ENCODE measurements around the gene KLF18. TPM values are rescaled to one million over a fixed set of nuclear protein-coding genes. Genes with fewer than 3 reads are reported as not detected.
"Not testable (repeated sequence)": the region's sequence is repeated elsewhere in the genome, so short reads cannot be mapped to it uniquely, and the experiment has no call there.

KLF18 gene
- total RNA-seq, 1 experiment from 2014 or later: not detected

DNA sequence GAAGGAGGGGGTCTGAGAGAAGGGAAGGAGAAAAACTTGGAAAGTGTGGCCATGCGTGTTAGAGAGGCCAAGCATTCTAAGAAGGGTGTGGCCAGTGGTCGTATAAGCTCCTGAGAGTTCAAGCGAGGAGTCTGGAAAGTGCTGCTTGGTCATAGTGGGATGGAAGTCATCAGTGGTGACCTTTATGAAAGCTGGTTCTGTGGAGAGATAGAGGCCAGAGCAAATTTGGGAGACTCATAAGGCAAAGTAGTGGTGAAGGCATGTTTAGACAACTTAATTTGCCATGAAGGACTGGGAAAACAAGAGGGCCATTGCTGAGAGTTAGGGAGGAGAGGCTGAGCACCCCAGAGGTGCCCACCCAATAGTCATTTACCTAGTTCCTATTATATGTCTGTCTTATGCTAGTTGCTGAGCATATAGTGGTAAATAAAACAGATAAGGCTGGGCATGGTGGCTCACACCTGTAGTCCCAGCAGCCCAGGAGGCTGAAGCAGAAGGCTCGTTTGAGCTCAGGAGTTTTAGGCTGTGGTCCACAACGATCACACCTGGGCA lies 21.0 kb downstream of the KLF18 start:
- intact Hi-C loops (cut with micrococcal nuclease; ENCODE audit: unreplicated experiment): no loop called here
- CTCF ChIA-PET: no interaction called here
- no peak for DNase-seq (ENCODE audit: low spot score)
- Histone ChIP-seq H3K36me3 (ENCODE audit: insufficient read depth, low read length, poor library complexity, severe bottlenecking) (no peaks in the 10 kb centered on the region), H3K4me3 (ENCODE audit: low read depth, low read length, poor library complexity, severe bottlenecking) (no peak overlapping the region), H3K9me3 (ENCODE audit: low read depth, low read length, poor library complexity, severe bottlenecking) (no peaks in the 10 kb centered on the region), H3K27ac (ENCODE audit: low read depth, low read length, poor library complexity, severe bottlenecking) (no peak overlapping the region), H3K27me3 (replicated peaks; ENCODE audit: insufficient read depth, low read depth, low read length, poor library complexity) (peaks cover 19% of the 10 kb centered on the region), H3K4me1 (ENCODE audit: insufficient read depth, low read length, poor library complexity, severe bottlenecking) (no peaks in the 10 kb centered on the region)
- BruUV-seq (replicated peaks): no TSS peak
- TF ChIP-seq, protein P1, sequence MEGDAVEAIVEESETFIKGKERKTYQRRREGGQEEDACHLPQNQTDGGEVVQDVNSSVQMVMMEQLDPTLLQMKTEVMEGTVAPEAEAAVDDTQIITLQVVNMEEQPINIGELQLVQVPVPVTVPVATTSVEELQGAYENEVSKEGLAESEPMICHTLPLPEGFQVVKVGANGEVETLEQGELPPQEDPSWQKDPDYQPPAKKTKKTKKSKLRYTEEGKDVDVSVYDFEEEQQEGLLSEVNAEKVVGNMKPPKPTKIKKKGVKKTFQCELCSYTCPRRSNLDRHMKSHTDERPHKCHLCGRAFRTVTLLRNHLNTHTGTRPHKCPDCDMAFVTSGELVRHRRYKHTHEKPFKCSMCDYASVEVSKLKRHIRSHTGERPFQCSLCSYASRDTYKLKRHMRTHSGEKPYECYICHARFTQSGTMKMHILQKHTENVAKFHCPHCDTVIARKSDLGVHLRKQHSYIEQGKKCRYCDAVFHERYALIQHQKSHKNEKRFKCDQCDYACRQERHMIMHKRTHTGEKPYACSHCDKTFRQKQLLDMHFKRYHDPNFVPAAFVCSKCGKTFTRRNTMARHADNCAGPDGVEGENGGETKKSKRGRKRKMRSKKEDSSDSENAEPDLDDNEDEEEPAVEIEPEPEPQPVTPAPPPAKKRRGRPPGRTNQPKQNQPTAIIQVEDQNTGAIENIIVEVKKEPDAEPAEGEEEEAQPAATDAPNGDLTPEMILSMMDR (conservative IDR thresholded peaks at IDR 0.05; ENCODE audit: low read depth, low read length): no peak
- TF ChIP-seq EZH2 (IDR thresholded peaks at IDR 0.05; ENCODE audit: borderline replicate concordance, low read depth, low read length, poor library complexity, severe bottlenecking): no peak
- POLR2A ChIA-PET (ENCODE audit: low non-redundant PET): no interaction called here

DNA sequence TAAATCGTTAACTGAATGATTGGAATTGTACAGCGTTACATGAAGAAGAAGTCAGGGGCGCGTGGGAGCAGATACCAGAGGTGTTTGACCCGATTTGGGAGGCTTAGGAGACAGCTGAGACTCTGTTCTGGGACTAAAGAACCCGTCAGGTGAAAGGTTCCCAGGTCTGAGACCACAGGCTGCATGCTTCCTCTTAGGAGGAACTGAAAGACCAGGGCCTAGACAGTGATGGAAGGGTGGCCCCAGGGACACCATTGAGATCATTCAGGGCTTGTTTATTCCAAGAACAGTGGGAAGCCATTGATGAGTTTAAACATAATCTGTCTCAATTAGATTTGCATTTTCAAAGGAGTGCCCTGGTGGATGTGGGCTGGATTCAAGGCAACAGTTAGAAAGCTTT lies 21.9 kb downstream of the KLF18 start:
- intact Hi-C loops (cut with micrococcal nuclease; ENCODE audit: unreplicated experiment): no loop called here
- POLR2A ChIA-PET (ENCODE audit: low non-redundant PET): no interaction called here
- CTCF ChIA-PET: no interaction called here
- no peak for TF ChIP-seq EZH2 (IDR thresholded peaks at IDR 0.05; ENCODE audit: borderline replicate concordance, low read depth, low read length, poor library complexity, severe bottlenecking)
- TF ChIP-seq, protein P1 (conservative IDR thresholded peaks at IDR 0.05; ENCODE audit: low read depth, low read length): no peak
- Histone ChIP-seq H3K36me3 (ENCODE audit: insufficient read depth, low read length, poor library complexity, severe bottlenecking) (no peaks in the 10 kb centered on the region), H3K27ac (ENCODE audit: low read depth, low read length, poor library complexity, severe bottlenecking) (no peak overlapping the region), H3K27me3 (replicated peaks; ENCODE audit: insufficient read depth, low read depth, low read length, poor library complexity) (peaks cover 19% of the 10 kb centered on the region), H3K9me3 (ENCODE audit: low read depth, low read length, poor library complexity, severe bottlenecking) (no peaks in the 10 kb centered on the region), H3K4me3 (ENCODE audit: low read depth, low read length, poor library complexity, severe bottlenecking) (no peak overlapping the region), H3K4me1 (ENCODE audit: insufficient read depth, low read length, poor library complexity, severe bottlenecking) (no peaks in the 10 kb centered on the region)
- no TSS peak for BruUV-seq (replicated peaks)
- no peak for DNase-seq (ENCODE audit: low spot score)

DNA sequence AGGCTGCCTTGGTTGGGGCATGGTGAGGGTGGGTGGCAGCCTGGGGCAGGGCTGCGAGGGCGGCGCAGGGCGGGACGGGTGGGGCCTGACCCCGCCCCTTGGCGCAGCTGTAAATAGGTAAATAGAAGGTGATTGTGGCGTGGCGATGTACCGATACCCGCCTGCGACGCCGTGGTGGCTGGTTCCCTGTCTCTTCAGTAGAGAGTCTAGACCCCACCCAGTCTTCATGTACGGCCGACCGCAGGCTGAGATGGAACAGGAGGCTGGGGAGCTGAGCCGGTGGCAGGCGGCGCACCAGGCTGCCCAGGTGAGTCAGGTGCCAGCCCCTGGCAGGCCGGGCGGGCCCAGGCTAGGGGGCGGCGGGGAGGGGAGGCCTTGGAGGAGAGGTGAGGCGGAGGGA lies 22.7 kb downstream of the KLF18 start, which contains the start of gene KLF17:
Gene KLF17, plus strand, starts transcription at position 140 of the 400 bp plus-strand sequence. Its CDS starts 87 bp downstream, at position 227.
- TF ChIP-seq, protein P1 (conservative IDR thresholded peaks at IDR 0.05; ENCODE audit: low read depth, low read length): no peak
- TF ChIP-seq EZH2 (IDR thresholded peaks at IDR 0.05; ENCODE audit: borderline replicate concordance, low read depth, low read length, poor library complexity, severe bottlenecking): no peak
- Histone ChIP-seq H3K27me3 (replicated peaks; ENCODE audit: insufficient read depth, low read depth, low read length, poor library complexity) (peaks cover 14% of the 10 kb centered on the region), H3K4me3 (ENCODE audit: low read depth, low read length, poor library complexity, severe bottlenecking) (no peak within 1 kb of the TSS), H3K9me3 (ENCODE audit: low read depth, low read length, poor library complexity, severe bottlenecking) (no peaks in the 10 kb centered on the region), H3K27ac (ENCODE audit: low read depth, low read length, poor library complexity, severe bottlenecking) (no peak within 1 kb of the TSS), H3K36me3 (ENCODE audit: insufficient read depth, low read length, poor library complexity, severe bottlenecking) (no peaks in the 10 kb centered on the region), H3K4me1 (ENCODE audit: insufficient read depth, low read length, poor library complexity, severe bottlenecking) (no peaks in the 10 kb centered on the region)
- BruUV-seq (replicated peaks): no TSS peak
- intact Hi-C loops (cut with micrococcal nuclease; ENCODE audit: unreplicated experiment): no loop called here
- ChIA-PET POLR2A (ENCODE audit: low non-redundant PET) (no interaction called here), CTCF (no interaction called here)
- no peak for DNase-seq (ENCODE audit: low spot score)

DNA sequence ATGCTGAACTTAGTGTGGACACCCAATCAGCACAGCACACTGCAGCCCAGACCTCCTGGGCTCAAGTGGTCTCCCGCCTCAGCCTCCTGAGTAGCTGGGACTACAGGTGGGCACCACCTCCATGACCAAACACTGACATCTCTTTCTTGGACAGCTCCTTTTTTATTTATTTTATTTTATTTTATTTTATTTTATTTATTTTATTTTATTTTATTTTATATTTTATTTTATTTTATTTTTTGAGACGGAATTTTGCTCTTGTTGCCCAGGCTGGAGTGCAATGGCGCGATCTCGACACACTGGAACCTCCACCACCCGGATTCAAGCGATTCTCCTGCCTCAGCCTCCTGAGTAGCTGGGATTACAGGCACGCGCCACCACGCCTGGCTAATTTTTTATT lies 24.2 kb downstream of the KLF18 start:
- H3K27me3 ChIP-seq (replicated peaks; ENCODE audit: insufficient read depth, low read depth, low read length, poor library complexity); DNase-seq (ENCODE audit: low spot score); H3K27ac ChIP-seq (ENCODE audit: low read depth, low read length, poor library complexity, severe bottlenecking); POLR2A ChIA-PET (ENCODE audit: low non-redundant PET); intact Hi-C loops (cut with micrococcal nuclease; ENCODE audit: unreplicated experiment); H3K4me1 ChIP-seq (ENCODE audit: insufficient read depth, low read length, poor library complexity, severe bottlenecking); H3K9me3 ChIP-seq (ENCODE audit: low read depth, low read length, poor library complexity, severe bottlenecking); BruUV-seq (replicated peaks); CTCF ChIA-PET; H3K4me3 ChIP-seq (ENCODE audit: low read depth, low read length, poor library complexity, severe bottlenecking); H3K36me3 ChIP-seq (ENCODE audit: insufficient read depth, low read length, poor library complexity, severe bottlenecking): not testable (repeated sequence)

Data from A673 (cell line).